ENCODE data around the gene FHOD3.

- no peak for TF ChIP-seq POLR2A (IDR thresholded peaks at IDR 0.05; ENCODE audit: low read depth, low read length)
- TF ChIP-seq, protein P1, sequence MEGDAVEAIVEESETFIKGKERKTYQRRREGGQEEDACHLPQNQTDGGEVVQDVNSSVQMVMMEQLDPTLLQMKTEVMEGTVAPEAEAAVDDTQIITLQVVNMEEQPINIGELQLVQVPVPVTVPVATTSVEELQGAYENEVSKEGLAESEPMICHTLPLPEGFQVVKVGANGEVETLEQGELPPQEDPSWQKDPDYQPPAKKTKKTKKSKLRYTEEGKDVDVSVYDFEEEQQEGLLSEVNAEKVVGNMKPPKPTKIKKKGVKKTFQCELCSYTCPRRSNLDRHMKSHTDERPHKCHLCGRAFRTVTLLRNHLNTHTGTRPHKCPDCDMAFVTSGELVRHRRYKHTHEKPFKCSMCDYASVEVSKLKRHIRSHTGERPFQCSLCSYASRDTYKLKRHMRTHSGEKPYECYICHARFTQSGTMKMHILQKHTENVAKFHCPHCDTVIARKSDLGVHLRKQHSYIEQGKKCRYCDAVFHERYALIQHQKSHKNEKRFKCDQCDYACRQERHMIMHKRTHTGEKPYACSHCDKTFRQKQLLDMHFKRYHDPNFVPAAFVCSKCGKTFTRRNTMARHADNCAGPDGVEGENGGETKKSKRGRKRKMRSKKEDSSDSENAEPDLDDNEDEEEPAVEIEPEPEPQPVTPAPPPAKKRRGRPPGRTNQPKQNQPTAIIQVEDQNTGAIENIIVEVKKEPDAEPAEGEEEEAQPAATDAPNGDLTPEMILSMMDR (conservative IDR thresholded peaks at IDR 0.05; ENCODE audit: low read depth, low read length): no peak
- TF ChIP-seq SMC3 (IDR thresholded peaks at IDR 0.05; ENCODE audit: low read depth, low read length): no peak
- no peak for TF ChIP-seq MAZ (IDR thresholded peaks at IDR 0.05; ENCODE audit: borderline replicate concordance, low read depth, low read length)
- no peak for TF ChIP-seq CEBPB (IDR thresholded peaks at IDR 0.05; ENCODE audit: low read depth, low read length)
- no peak for TF ChIP-seq RFX5 (IDR thresholded peaks at IDR 0.05; ENCODE audit: low read depth, low read length)
- no peak for TF ChIP-seq ELK1 (IDR thresholded peaks at IDR 0.05; ENCODE audit: borderline replicate concordance, low read depth, low read length)
- TF ChIP-seq USF2 (IDR thresholded peaks at IDR 0.05; ENCODE audit: low read depth, low read length): no peak
- TF ChIP-seq FOS (IDR thresholded peaks at IDR 0.05; ENCODE audit: low read depth, low read length): no peak
- no peak for TF ChIP-seq MXI1 (IDR thresholded peaks at IDR 0.05; ENCODE audit: borderline replicate concordance, low read depth, low read length)
- TF ChIP-seq RAD21 (IDR thresholded peaks at IDR 0.05; ENCODE audit: low read length): no peak
Measured at GRCh38 chr18:36627637-36628036, 330.1 kb downstream of the FHOD3 start.

Measured in IMR-90 (cell line).